ENCODE results near the gene AVL9. TPM values are rescaled to one million over a fixed set of nuclear protein-coding genes. Genes with fewer than 3 reads are reported as not detected.

AVL9 gene
- polyA plus RNA-seq, 6 donors from 2014 or later: 10.7 to 19.8 (median 15.8) TPM

GRCh38 chr7:32531402-32531801 is 36.1 kb downstream of the AVL9 start:
- Mint-ChIP-seq H3K27ac (peak overlapping the region in 1 of 6 donors; percentile 65), H3K4me3 (no peak overlapping the region), H3K27me3 (no peaks in the 10 kb centered on the region), H3K9me3 (no peaks in the 10 kb centered on the region), H3K4me1 (peaks cover 17 to 25% (median 22%) of the 10 kb centered on the region in 3 donors), H3K36me3 (no peaks in the 10 kb centered on the region)
- DNase-seq: no peak
- ATAC-seq (ENCODE audit: low read depth in 2 of 2): no peak

GRCh38 chr7:32532086-32532485 is 36.8 kb downstream of the AVL9 start:
- no peak overlapping the region for H3K4me3 Mint-ChIP-seq
- H3K27ac Mint-ChIP-seq: no peak overlapping the region
- peaks cover 17 to 28% (median 22%) of the 10 kb centered on the region in 3 donors for H3K4me1 Mint-ChIP-seq
- no peak for DNase-seq
- H3K9me3 Mint-ChIP-seq: no peaks in the 10 kb centered on the region
- ATAC-seq (ENCODE audit: low read depth in 2 of 2): no peak
- H3K36me3 Mint-ChIP-seq: no peaks in the 10 kb centered on the region
- no peaks in the 10 kb centered on the region for H3K27me3 Mint-ChIP-seq

GRCh38 chr7:32532716-32533115 is 37.4 kb downstream of the AVL9 start:
- H3K9me3 Mint-ChIP-seq: no peaks in the 10 kb centered on the region
- ATAC-seq (ENCODE audit: low read depth in 2 of 2) (no peak), DNase-seq (no peak)
- peaks cover 17 to 27% (median 22%) of the 10 kb centered on the region in 3 donors for H3K4me1 Mint-ChIP-seq
- H3K27ac Mint-ChIP-seq: peak overlapping the region in 1 of 6 donors; percentile 37
- no peaks in the 10 kb centered on the region for H3K36me3 Mint-ChIP-seq
- no peak overlapping the region for H3K4me3 Mint-ChIP-seq
- no peaks in the 10 kb centered on the region for H3K27me3 Mint-ChIP-seq

- H3K4me1 Mint-ChIP-seq: peaks cover 16 to 23% (median 17%) of the 10 kb centered on the region in 3 donors
Observed at GRCh38 chr7:32533276-32534029, 38.2 kb downstream of the AVL9 start.

GRCh38 chr7:32535162-32535702 is 39.9 kb downstream of the AVL9 start:
- no peak for ATAC-seq (ENCODE audit: low read depth in 2 of 2)
- H3K9me3 Mint-ChIP-seq: no peaks in the 10 kb centered on the region
- DNase-seq: no peak
- H3K4me1 Mint-ChIP-seq: peaks cover 19 to 24% (median 20%) of the 10 kb centered on the region in 3 donors
- H3K4me3 Mint-ChIP-seq: no peak overlapping the region
- H3K36me3 Mint-ChIP-seq: no peaks in the 10 kb centered on the region
- no peaks in the 10 kb centered on the region for H3K27me3 Mint-ChIP-seq
- peak overlapping the region in 3 of 6 donors; percentile 14 to 91 (median 60) for H3K27ac Mint-ChIP-seq

More at GRCh38 chr7:32533276-32534029, 38.2 kb downstream of the AVL9 start:
- no peaks in the 10 kb centered on the region for H3K27me3 Mint-ChIP-seq
- no peaks in the 10 kb centered on the region for H3K36me3 Mint-ChIP-seq
- H3K27ac Mint-ChIP-seq: peak overlapping the region in 3 of 6 donors; percentile 24 to 70 (median 59)
- ATAC-seq (ENCODE audit: low read depth in 2 of 2): no peak
- no peaks in the 10 kb centered on the region for H3K9me3 Mint-ChIP-seq
- DNase-seq: no peak
- H3K4me3 Mint-ChIP-seq: no peak overlapping the region

- Mint-ChIP-seq H3K36me3 (no peaks in the 10 kb centered on the region), H3K27ac (peak overlapping the region in 5 of 6 donors; percentile 14 to 82 (median 60)), H3K9me3 (no peaks in the 10 kb centered on the region), H3K4me3 (no peak overlapping the region), H3K4me1 (peaks cover 20 to 28% (median 21%) of the 10 kb centered on the region in 3 donors), H3K27me3 (no peaks in the 10 kb centered on the region)
- ATAC-seq (ENCODE audit: low read depth in 2 of 2) (no peak), DNase-seq (no peak)
Observed at GRCh38 chr7:32536016-32536415, 40.7 kb downstream of the AVL9 start.

GRCh38 chr7:32536585-32536984 is 41.3 kb downstream of the AVL9 start:
- H3K36me3 Mint-ChIP-seq: no peaks in the 10 kb centered on the region
- peak overlapping the region in 1 of 8 donors; percentile 5 for H3K4me3 Mint-ChIP-seq
- ATAC-seq (ENCODE audit: low read depth in 2 of 2) (no peak), DNase-seq (no peak)
- H3K27me3 Mint-ChIP-seq: no peaks in the 10 kb centered on the region
- peak overlapping the region in 1 of 6 donors; percentile 33 for H3K27ac Mint-ChIP-seq
- H3K4me1 Mint-ChIP-seq: peaks cover 20 to 28% (median 21%) of the 10 kb centered on the region in 3 donors
- no peaks in the 10 kb centered on the region for H3K9me3 Mint-ChIP-seq

- no peaks in the 10 kb centered on the region for H3K9me3 Mint-ChIP-seq
- H3K27me3 Mint-ChIP-seq: no peaks in the 10 kb centered on the region
- ATAC-seq (ENCODE audit: low read depth in 2 of 2) (no peak), DNase-seq (no peak)
- H3K36me3 Mint-ChIP-seq: no peaks in the 10 kb centered on the region
- peak overlapping the region in 1 of 6 donors; percentile 52 for H3K27ac Mint-ChIP-seq
- H3K4me3 Mint-ChIP-seq: no peak overlapping the region
- peaks cover 20 to 25% (median 21%) of the 10 kb centered on the region in 3 donors for H3K4me1 Mint-ChIP-seq
Observed at GRCh38 chr7:32537760-32538159, 42.5 kb downstream of the AVL9 start.

GRCh38 chr7:32539366-32539765 is 44.1 kb downstream of the AVL9 start:
- ATAC-seq (ENCODE audit: low read depth in 2 of 2): no peak
- DNase-seq: no peak
- Mint-ChIP-seq H3K27ac (peak overlapping the region in 2 of 6 donors; percentile 1 to 55), H3K4me3 (no peak overlapping the region), H3K27me3 (no peaks in the 10 kb centered on the region), H3K36me3 (peaks cover 0 to 8% of the 10 kb centered on the region in 2 donors), H3K4me1 (peaks cover 24 to 27% (median 25%) of the 10 kb centered on the region in 3 donors), H3K9me3 (no peaks in the 10 kb centered on the region)

- ATAC-seq (ENCODE audit: low read depth in 2 of 2) (no peak), DNase-seq (no peak)
- no peak overlapping the region for H3K4me3 Mint-ChIP-seq
- peak overlapping the region in 4 of 6 donors; percentile 1 to 60 (median 56) for H3K27ac Mint-ChIP-seq
- H3K4me1 Mint-ChIP-seq: peaks cover 21 to 26% (median 24%) of the 10 kb centered on the region in 3 donors
- no peaks in the 10 kb centered on the region for H3K9me3 Mint-ChIP-seq
- H3K27me3 Mint-ChIP-seq: no peaks in the 10 kb centered on the region
- H3K36me3 Mint-ChIP-seq: peaks cover 0 to 8% of the 10 kb centered on the region in 2 donors
Observed at GRCh38 chr7:32539919-32540531, 44.7 kb downstream of the AVL9 start.

GRCh38 chr7:32542595-32542994 is 47.3 kb downstream of the AVL9 start:
- no peak for ATAC-seq (ENCODE audit: low read depth in 2 of 2)
- no peak for DNase-seq
- no peak overlapping the region for H3K4me3 Mint-ChIP-seq
- H3K27me3 Mint-ChIP-seq: no peaks in the 10 kb centered on the region
- no peaks in the 10 kb centered on the region for H3K9me3 Mint-ChIP-seq
- no peak overlapping the region for H3K27ac Mint-ChIP-seq
- peaks cover 8 to 18% (median 14%) of the 10 kb centered on the region in 3 donors for H3K4me1 Mint-ChIP-seq
- H3K36me3 Mint-ChIP-seq: peaks cover 0 to 14% of the 10 kb centered on the region in 2 donors

GRCh38 chr7:32559480-32559879 is 64.2 kb downstream of the AVL9 start:
- H3K9me3 Mint-ChIP-seq: no peaks in the 10 kb centered on the region
- DNase-seq (no peak), ATAC-seq (ENCODE audit: low read depth in 2 of 2) (no peak)
- H3K27ac Mint-ChIP-seq: no peak overlapping the region
- H3K27me3 Mint-ChIP-seq: no peaks in the 10 kb centered on the region
- peaks cover 1 to 6% (median 4%) of the 10 kb centered on the region in 3 donors for H3K4me1 Mint-ChIP-seq
- H3K36me3 Mint-ChIP-seq: peaks cover 10 to 16% of the 10 kb centered on the region in 2 donors
- no peak overlapping the region for H3K4me3 Mint-ChIP-seq

GRCh38 chr7:32560075-32560474 is 64.8 kb downstream of the AVL9 start:
- no peak for ATAC-seq (ENCODE audit: low read depth in 2 of 2)
- Mint-ChIP-seq H3K27me3 (no peaks in the 10 kb centered on the region), H3K36me3 (peaks cover 10 to 16% of the 10 kb centered on the region in 2 donors), H3K27ac (peak overlapping the region in 1 of 6 donors; percentile 15), H3K4me3 (no peak overlapping the region), H3K9me3 (no peaks in the 10 kb centered on the region), H3K4me1 (peaks cover 6 to 8% (median 7%) of the 10 kb centered on the region in 3 donors)
- no peak for DNase-seq
